K562 (cell line): ENCODE results near the gene EXTL1.

Experiments
- BHLHE40 ChIP-seq: IDR thresholded peaks from 2 replicates; pipeline ENCODE4 v1.6.1; 2011; ENCODE audit warnings: low read length, improper control_type of control experiment
- ELK3 ChIP-seq: fragments of 450-650 bp; formaldehyde crosslinking; IDR thresholded peaks from 2 replicates; pipeline ENCODE4 v1.4.0; 2020; ENCODE audit warnings: mild to moderate bottlenecking
- FOXJ3 ChIP-seq: sonication (generic); formaldehyde crosslinking; IDR thresholded peaks from 2 replicates; pipeline ENCODE4 v1.4.0; 2020; ENCODE audit warnings: mild to moderate bottlenecking, missing genetic modification reagents
- ZNF224 ChIP-seq: sonication (generic); formaldehyde crosslinking; IDR thresholded peaks from 2 replicates; pipeline ENCODE4 v1.8.0; 2022; ENCODE audit warnings: mild to moderate bottlenecking, missing genetic modification reagents

- TF ChIP-seq BHLHE40, result no peak
- TF ChIP-seq FOXJ3 (CRISPR knock-in tag), result no peak
- no peak for TF ChIP-seq ZNF224 (CRISPR knock-in tag)
- TF ChIP-seq ELK3, result no peak
Observed at GRCh38 chr1:26014179-26014578, 7.4 kb upstream of the EXTL1 start.
